Tibial nerve (tissue), 4 donors: Measurements from ENCODE around the gene ASCC1.
"Not testable (repeated sequence)": the region's sequence is repeated elsewhere in the genome, so short reads cannot be mapped to it uniquely, and the experiment has no call there.

Experiments used
- CTCF ChIP-seq, 5 experiments: fragments of 200-600 bp in 3 of 5; fragments of 450-650 bp in 2 of 5; sonication (generic) in 3 of 5; IDR thresholded peaks; one replicate each; pipeline ENCODE4 v1.5.1; 2016 to 2019; ENCODE audit warnings: antibody characterized with exemption in 5 of 5, mild to moderate bottlenecking in 3 of 5, moderate library complexity in 2 of 5
- EP300 ChIP-seq, 2 donors: sonication (generic); formaldehyde crosslinking; IDR thresholded peaks; one replicate each; pipeline ENCODE4 v1.6.1; 2017; ENCODE audit warnings: antibody characterized with exemption in 2 of 2, mild to moderate bottlenecking in 1 of 2
- POLR2A ChIP-seq, 2 donors: fragments of 450-650 bp; IDR thresholded peaks; one replicate each; pipeline ENCODE4 v1.6.1; 2017; ENCODE audit warnings: antibody characterized with exemption in 2 of 2, mild to moderate bottlenecking in 2 of 2, moderate library complexity in 2 of 2

- not testable (repeated sequence) for TF ChIP-seq CTCF, POLR2A, EP300 (IDR thresholded peaks at IDR 0.05)
These were observed 4.2 kb downstream of the ASCC1 start for GRCh38 chr10:72211832-72212231.
